PC-9 (cell line): ENCODE results near the gene IER5L. TPM values are rescaled to one million over a fixed set of nuclear protein-coding genes. Genes with fewer than 3 reads are reported as not detected.

ENCODE experiments used
- BruUV-seq: library from RNA; stranded (reverse); fragments of 400-500 nt; replicated peaks from 2 replicates; lab custom pipeline; 2021; lab: Mats Ljungman, UMichigan
- CTCF ChIA-PET: fragments of 300-600 bp; sonication (Branson Sonifier 250); formaldehyde crosslinking; loops from one replicate; lab custom pipeline; 2022; ENCODE audit warnings: antibody characterized with exemption; lab: Charles Lee
- POLR2A ChIA-PET: fragments of 300-600 bp; sonication (Branson Sonifier 250); formaldehyde crosslinking; loops from one replicate; lab custom pipeline; 2022; ENCODE audit warnings: antibody characterized with exemption; ENCODE audit not compliant: unreplicated experiment; lab: Charles Lee
- DNase-seq, 2 experiments: peaks; one replicate each; pipeline versions ENCODE4 v3.0.0 to v3.0.0-alpha.2; 2015 to 2022; ENCODE audit warnings: mixed read lengths in 1 of 2
- H2AFZ ChIP-seq: fragments of 200-600 bp; sonication (generic); 2 replicates; pipeline ENCODE4 v1.8.1; 2017; ENCODE audit warnings: antibody characterized with exemption
- H3F3A ChIP-seq: fragments of 200-600 bp; sonication (generic); 2 replicates; pipeline ENCODE4 v1.8.1; 2017; ENCODE audit warnings: antibody characterized with exemption, mild to moderate bottlenecking, low read depth; ENCODE audit not compliant: insufficient read depth
- H3K27ac ChIP-seq: fragments of 200-600 bp; sonication (generic); 2 replicates; pipeline ENCODE4 v1.6.1; 2016; ENCODE audit warnings: mixed run types
- H3K27me3 ChIP-seq: fragments of 200-600 bp; sonication (generic); 2 replicates; pipeline ENCODE4 v1.6.1; 2016; ENCODE audit warnings: low read depth, mixed run types; ENCODE audit not compliant: insufficient read depth
- H3K36me3 ChIP-seq: fragments of 200-600 bp; sonication (generic); 2 replicates; pipeline ENCODE4 v1.6.1; 2016; ENCODE audit warnings: low read depth, mixed run types
- H3K4me1 ChIP-seq: fragments of 200-600 bp; sonication (generic); replicated peaks from 2 replicates; pipeline ENCODE4 v1.6.1; 2016; ENCODE audit warnings: mixed run types; ENCODE audit not compliant: insufficient read depth
- H3K4me2 ChIP-seq: fragments of 200-600 bp; sonication (generic); 2 replicates; pipeline ENCODE4 v1.6.1; 2017; ENCODE audit warnings: mixed run types
- H3K4me3 ChIP-seq: fragments of 200-600 bp; sonication (generic); 2 replicates; pipeline ENCODE4 v1.6.1; 2016; ENCODE audit warnings: mixed run types
- H3K79me2 ChIP-seq: fragments of 200-600 bp; sonication (generic); 2 replicates; pipeline ENCODE4 v1.6.1; 2017; ENCODE audit warnings: low read depth, mixed run types
- H3K9me2 ChIP-seq: fragments of 200-600 bp; sonication (generic); 2 replicates; pipeline ENCODE4 v1.8.1; 2017; ENCODE audit warnings: mild to moderate bottlenecking; ENCODE audit not compliant: insufficient read depth
- H3K9me3 ChIP-seq: fragments of 200-600 bp; sonication (generic); 2 replicates; pipeline ENCODE4 v1.8.1; 2016; ENCODE audit warnings: low read depth; ENCODE audit not compliant: insufficient read depth
- H4K20me1 ChIP-seq: fragments of 200-600 bp; sonication (generic); 2 replicates; pipeline ENCODE4 v1.8.1; 2017; ENCODE audit not compliant: insufficient read depth
- EZH2 ChIP-seq: fragments of 200-600 bp; sonication (generic); IDR thresholded peaks from 2 replicates; pipeline ENCODE4 v1.8.0; 2017; ENCODE audit warnings: antibody characterized with exemption, low read depth
- intact Hi-C: fragments of 100-400 bp; cut with micrococcal nuclease; formaldehyde crosslinking; loops from one replicate; pipeline ENCODE4 v1.10.0; 2022; ENCODE audit not compliant: unreplicated experiment
- total RNA-seq: library from RNA; stranded (reverse); gene quantifications from 2 replicates; pipeline ENCODE4 v1.2.3, GENCODE V29; 2021
- TF ChIP-seq, protein P1 (sequence below): fragments of 200-600 bp; sonication (generic); conservative IDR thresholded peaks from 2 replicates; pipeline ENCODE4 v1.6.1; 2017; ENCODE audit warnings: mixed run types, antibody characterized with exemption, mild to moderate bottlenecking, moderate library complexity

Gene IER5L
- total RNA-seq, 1 experiment from 2014 or later: 37.3 TPM

DNA sequence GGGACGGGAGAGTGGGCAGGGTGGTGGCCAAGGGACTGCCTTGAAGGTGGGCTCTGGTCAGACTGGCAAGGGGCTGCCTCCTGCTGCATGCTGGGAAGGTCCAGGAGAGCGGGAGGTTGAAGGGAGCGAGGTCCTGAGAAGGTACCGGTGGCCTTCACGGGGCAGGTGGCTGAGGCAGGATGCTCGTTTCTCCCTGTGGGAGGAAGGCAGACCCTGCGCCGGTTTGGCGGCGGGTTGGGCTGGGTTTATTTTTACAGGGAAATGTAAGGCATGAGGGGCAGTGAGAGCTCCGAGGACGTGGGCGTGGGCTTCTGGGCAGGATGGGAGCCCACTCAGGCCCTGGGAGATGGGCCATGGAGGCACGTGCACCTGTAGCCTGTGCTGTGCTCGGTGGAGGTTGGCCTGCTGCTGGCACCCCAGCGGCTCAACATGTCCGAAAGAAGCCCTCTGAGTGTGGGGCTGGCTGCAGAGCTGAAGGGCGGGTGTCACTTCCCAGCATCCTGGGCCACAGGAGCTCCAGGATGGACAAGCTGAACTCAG lies 27.3 kb downstream of the IER5L start:
- Histone ChIP-seq H3K79me2 (no peaks in the 10 kb centered on the region), H3K36me3 (no peaks in the 10 kb centered on the region), H3K4me3 (no peak overlapping the region), H3F3A (no peaks in the 10 kb centered on the region), H3K9me2 (no peaks in the 10 kb centered on the region), H3K4me2 (no peak overlapping the region), H3K4me1 (peaks cover 5% of the 10 kb centered on the region), H3K27me3 (no peaks in the 10 kb centered on the region), H2AFZ (no peak overlapping the region), H3K27ac (no peak overlapping the region), H4K20me1 (no peaks in the 10 kb centered on the region), H3K9me3 (no peaks in the 10 kb centered on the region)
- BruUV-seq: no TSS peak
- ChIA-PET CTCF (no interaction called here), POLR2A (no interaction called here)
- intact Hi-C loops: no loop called here
- TF ChIP-seq, protein P1, sequence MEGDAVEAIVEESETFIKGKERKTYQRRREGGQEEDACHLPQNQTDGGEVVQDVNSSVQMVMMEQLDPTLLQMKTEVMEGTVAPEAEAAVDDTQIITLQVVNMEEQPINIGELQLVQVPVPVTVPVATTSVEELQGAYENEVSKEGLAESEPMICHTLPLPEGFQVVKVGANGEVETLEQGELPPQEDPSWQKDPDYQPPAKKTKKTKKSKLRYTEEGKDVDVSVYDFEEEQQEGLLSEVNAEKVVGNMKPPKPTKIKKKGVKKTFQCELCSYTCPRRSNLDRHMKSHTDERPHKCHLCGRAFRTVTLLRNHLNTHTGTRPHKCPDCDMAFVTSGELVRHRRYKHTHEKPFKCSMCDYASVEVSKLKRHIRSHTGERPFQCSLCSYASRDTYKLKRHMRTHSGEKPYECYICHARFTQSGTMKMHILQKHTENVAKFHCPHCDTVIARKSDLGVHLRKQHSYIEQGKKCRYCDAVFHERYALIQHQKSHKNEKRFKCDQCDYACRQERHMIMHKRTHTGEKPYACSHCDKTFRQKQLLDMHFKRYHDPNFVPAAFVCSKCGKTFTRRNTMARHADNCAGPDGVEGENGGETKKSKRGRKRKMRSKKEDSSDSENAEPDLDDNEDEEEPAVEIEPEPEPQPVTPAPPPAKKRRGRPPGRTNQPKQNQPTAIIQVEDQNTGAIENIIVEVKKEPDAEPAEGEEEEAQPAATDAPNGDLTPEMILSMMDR: no peak
- TF ChIP-seq EZH2: no peak
- DNase-seq: no peak

- no peak overlapping the region for H3K4me3 ChIP-seq
- no peaks in the 10 kb centered on the region for H3K79me2 ChIP-seq
- TF ChIP-seq, protein P1: no peak
- no peak for TF ChIP-seq EZH2
- peaks cover 12% of the 10 kb centered on the region for H3K4me1 ChIP-seq
- no peaks in the 10 kb centered on the region for H3K27me3 ChIP-seq
- no peak overlapping the region for H2AFZ ChIP-seq
- H4K20me1 ChIP-seq: no peaks in the 10 kb centered on the region
- no peaks in the 10 kb centered on the region for H3K9me2 ChIP-seq
- peaks cover 6% of the 10 kb centered on the region; the same call in 1 of the 2 replicates for H3F3A ChIP-seq
- H3K9me3 ChIP-seq: no peaks in the 10 kb centered on the region
- intact Hi-C loops: no loop called here
- ChIA-PET POLR2A (no interaction called here), CTCF (no interaction called here)
- H3K27ac ChIP-seq: no peak overlapping the region
- no TSS peak for BruUV-seq
- no peaks in the 10 kb centered on the region for H3K36me3 ChIP-seq
- DNase-seq: no peak
- H3K4me2 ChIP-seq: no peak overlapping the region
Measured at GRCh38 chr9:129150122-129150521, 27.9 kb downstream of the IER5L start.

DNA sequence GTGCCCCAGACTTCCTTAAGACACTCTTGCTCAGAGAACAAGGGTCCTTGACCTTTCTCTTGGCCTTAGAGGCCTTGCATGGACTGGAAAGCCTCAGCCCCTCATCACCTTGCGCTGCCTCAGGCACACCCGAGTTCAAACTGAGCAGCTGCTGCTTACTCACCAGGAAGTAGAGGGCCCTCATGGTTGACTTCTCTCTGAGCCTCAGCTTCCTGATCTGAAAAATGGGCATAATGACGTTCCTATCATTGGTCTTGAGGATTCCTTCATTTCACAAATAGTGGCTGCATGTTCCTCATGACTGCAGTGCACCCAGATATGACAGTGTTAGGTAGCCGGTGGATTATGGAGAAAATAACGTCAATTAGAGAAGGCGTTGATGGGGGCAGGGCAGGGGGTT lies 28.6 kb downstream of the IER5L start:
- Histone ChIP-seq H3F3A (peaks cover 12% of the 10 kb centered on the region; the same call in 1 of the 2 replicates), H2AFZ (no peak overlapping the region), H3K9me3 (no peaks in the 10 kb centered on the region), H4K20me1 (no peaks in the 10 kb centered on the region), H3K4me2 (no peak overlapping the region), H3K36me3 (no peaks in the 10 kb centered on the region), H3K27ac (no peak overlapping the region), H3K27me3 (no peaks in the 10 kb centered on the region), H3K9me2 (no peaks in the 10 kb centered on the region), H3K4me3 (no peak overlapping the region), H3K4me1 (peaks cover 14% of the 10 kb centered on the region), H3K79me2 (no peaks in the 10 kb centered on the region)
- POLR2A ChIA-PET: interaction anchor here (0.7 kb wide), 1 partner anchor 28 kb away, joined by 5 read pairs; the partner anchor contains the start of gene IER5L
- TF ChIP-seq EZH2: no peak
- TF ChIP-seq, protein P1: no peak
- no peak for DNase-seq
- BruUV-seq: no TSS peak
- CTCF ChIA-PET: no interaction called here
- intact Hi-C loops: no loop called here
